HCT116 (cell line): ENCODE measurements around the gene COL23A1. TPM values are rescaled to one million over a fixed set of nuclear protein-coding genes. Genes with fewer than 3 reads are reported as not detected.

ENCODE experiments used
- ATAC-seq: fragments of 200-7000 bp; cut with Tn5 transposase; 2 replicates; pipeline ENCODE4 v1.9.1; 2020; ENCODE audit warnings: mild to moderate bottlenecking, moderate library complexity
- BruUV-seq: library from RNA; stranded (reverse); fragments of 400-500 nt; replicated peaks from 2 replicates; lab custom pipeline; 2021; lab: Mats Ljungman, UMichigan
- CTCF ChIA-PET: fragments of 300-600 bp; sonication (Branson Sonifier 250); formaldehyde crosslinking; loops from one replicate; lab custom pipeline; 2021; ENCODE audit warnings: antibody characterized with exemption; lab: Charles Lee
- POLR2A ChIA-PET: fragments of 300-600, 350-600 bp; sonication (Branson Sonifier 250); formaldehyde crosslinking; loops from one replicate; lab custom pipeline; 2021; ENCODE audit warnings: antibody characterized with exemption; lab: Charles Lee
- RAD21 ChIA-PET, 2 experiments: fragments of 300-600 bp; sonication (Branson Sonifier 250); formaldehyde crosslinking; loops; one replicate each; lab custom pipeline; 2023; ENCODE audit warnings: low total read pairs in 2 of 2; ENCODE audit not compliant: uncharacterized antibody in 2 of 2, unreplicated experiment in 2 of 2, low non-redundant PET in 1 of 2; lab: Charles Lee
- DNase-seq: peaks from one replicate; pipeline ENCODE4 v3.0.0-alpha.2; 2010; ENCODE audit warnings: low read depth, low spot score
- H2AFZ ChIP-seq: fragments of 200-600 bp; shearing (Covaris generic), sonication (generic); 2 replicates; pipeline ENCODE4 v1.6.1; 2017; ENCODE audit warnings: low read depth, mixed run types, mixed read lengths, antibody characterized with exemption, low read length; ENCODE audit not compliant: poor library complexity, severe bottlenecking
- H3K27ac ChIP-seq: 2 replicates; pipeline ENCODE4 v1.5.1; 2012; ENCODE audit warnings: low read depth, low read length
- H3K27me3 ChIP-seq: fragments of 200-600 bp; sonication (generic); 2 replicates; pipeline ENCODE4 v1.6.1; 2016; ENCODE audit warnings: mixed run types, low read length, mixed read lengths; ENCODE audit not compliant: insufficient read depth
- H3K36me3 ChIP-seq, 2 experiments: fragments of 200-500 bp in 1 of 2; fragments of 200-600 bp in 1 of 2; sonication (Bioruptor generic) in 1 of 2; sonication (generic) in 1 of 2; 2 replicates each; pipeline versions ENCODE4 v1.5.1 to v1.6.1; 2014 to 2016; ENCODE audit warnings: low read length in 2 of 2, inconsistent platforms in 1 of 2, mixed read lengths in 1 of 2, mixed run types in 1 of 2; ENCODE audit not compliant: insufficient read depth in 2 of 2, control insufficient read depth in 1 of 2
- H3K4me1 ChIP-seq, 2 experiments: fragments of 200-600 bp in 1 of 2; sonication (generic) in 1 of 2; 2 replicates each; pipeline versions ENCODE4 v1.5.1 to v1.6.1; 2012 to 2017; ENCODE audit warnings: low read length in 2 of 2, inconsistent platforms in 1 of 2, mild to moderate bottlenecking in 1 of 2, mixed read lengths in 1 of 2, mixed run types in 1 of 2, moderate library complexity in 1 of 2; ENCODE audit not compliant: insufficient read depth in 2 of 2, control insufficient read depth in 1 of 2
- H3K4me2 ChIP-seq: fragments of 200-600 bp; sonication (generic); 2 replicates; pipeline ENCODE4 v1.6.1; 2017; ENCODE audit warnings: mixed run types, low read length, mixed read lengths
- H3K4me3 ChIP-seq, 2 experiments: fragments of 200-600 bp in 1 of 2; sonication (generic) in 1 of 2; replicated peaks in 1 of 2; 2 replicates each; pipeline ENCODE4 v1.5.1; 2011 to 2016; ENCODE audit warnings: low read length in 2 of 2, control low read depth in 1 of 2, low read depth in 1 of 2, mild to moderate bottlenecking in 1 of 2, mixed read lengths in 1 of 2, mixed run types in 1 of 2
- H3K79me2 ChIP-seq: fragments of 200-600 bp; sonication (generic); 2 replicates; pipeline ENCODE4 v1.6.1; 2017; ENCODE audit warnings: mild to moderate bottlenecking, mixed run types, low read length, moderate library complexity, mixed read lengths; ENCODE audit not compliant: insufficient read depth
- H3K9ac ChIP-seq: fragments of 200-600 bp; sonication (generic); 2 replicates; pipeline ENCODE4 v1.6.1; 2016; ENCODE audit warnings: low read length, mixed read lengths
- H3K9me2 ChIP-seq: fragments of 200-600 bp; sonication (generic), shearing (Covaris generic); 2 replicates; pipeline ENCODE4 v1.6.1; 2017; ENCODE audit warnings: mixed run types, mild to moderate bottlenecking, moderate library complexity; ENCODE audit not compliant: insufficient read depth
- H3K9me3 ChIP-seq, 2 experiments: fragments of 200-500 bp in 1 of 2; fragments of 200-600 bp in 1 of 2; sonication (Bioruptor generic) in 1 of 2; sonication (generic) in 1 of 2; 2 replicates each; pipeline ENCODE4 v1.6.1; 2014 to 2017; ENCODE audit warnings: low read length in 2 of 2, mixed read lengths in 2 of 2, inconsistent platforms in 1 of 2, low read depth in 1 of 2, mild to moderate bottlenecking in 1 of 2, mixed run types in 1 of 2, moderate library complexity in 1 of 2; ENCODE audit not compliant: control insufficient read depth in 1 of 2, insufficient read depth in 1 of 2
- H4K20me1 ChIP-seq: fragments of 200-600 bp; sonication (generic), shearing (Covaris generic); 2 replicates; pipeline ENCODE4 v1.6.1; 2017; ENCODE audit warnings: mixed run types, mild to moderate bottlenecking, moderate library complexity; ENCODE audit not compliant: insufficient read depth
- ATF3 ChIP-seq: IDR thresholded peaks from 2 replicates; pipeline ENCODE4 v1.6.1; 2012
- CEBPB ChIP-seq: IDR thresholded peaks from 2 replicates; pipeline ENCODE4 v1.6.1; 2012; ENCODE audit warnings: low read depth
- CTCF ChIP-seq, 3 experiments: fragments of 200-600 bp in 1 of 3; sonication (generic) in 1 of 3; IDR thresholded peaks in 2 of 3; conservative IDR thresholded peaks in 1 of 3; 2 replicates each; pipeline ENCODE4 v1.5.1; 2012 to 2017; ENCODE audit warnings: low read depth in 2 of 3, low read length in 2 of 3, antibody characterized with exemption in 1 of 3, borderline replicate concordance in 1 of 3, control low read depth in 1 of 3, mild to moderate bottlenecking in 1 of 3, mixed read lengths in 1 of 3, mixed run types in 1 of 3, moderate library complexity in 1 of 3; ENCODE audit not compliant: insufficient read depth in 1 of 3
- EZH2 ChIP-seq: fragments of 200-600 bp; sonication (generic); IDR thresholded peaks from 2 replicates; pipeline ENCODE4 v1.6.1; 2017; ENCODE audit warnings: antibody characterized with exemption, mixed run types
- EZH2phosphoT487 ChIP-seq: fragments of 200-600 bp; IDR thresholded peaks from 2 replicates; pipeline ENCODE4 v1.6.1; 2018; ENCODE audit warnings: antibody characterized with exemption, borderline replicate concordance
- FOSL1 ChIP-seq: IDR thresholded peaks from 2 replicates; pipeline ENCODE4 v1.6.1; 2012; ENCODE audit warnings: low read depth
- JUND ChIP-seq: IDR thresholded peaks from 2 replicates; pipeline ENCODE4 v1.6.1; 2012
- MAX ChIP-seq: IDR thresholded peaks from 2 replicates; pipeline ENCODE4 v1.6.1; 2012
- RAD21 ChIP-seq: IDR thresholded peaks from 2 replicates; pipeline ENCODE4 v1.6.1; 2012; ENCODE audit warnings: low read depth, mild to moderate bottlenecking
- SP1 ChIP-seq: IDR thresholded peaks from 2 replicates; pipeline ENCODE4 v1.6.1; 2012; ENCODE audit warnings: low read depth
- SRF ChIP-seq: IDR thresholded peaks from 2 replicates; pipeline ENCODE4 v1.6.1; 2012; ENCODE audit warnings: low read depth
- YY1 ChIP-seq: IDR thresholded peaks from 2 replicates; pipeline ENCODE4 v1.6.1; 2011; ENCODE audit warnings: low read length, low read depth, moderate library complexity, mild to moderate bottlenecking; ENCODE audit not compliant: insufficient replicate concordance; ENCODE audit errors: extremely low read depth
- ZBTB33 ChIP-seq: IDR thresholded peaks from 2 replicates; pipeline ENCODE4 v1.6.1; 2011; ENCODE audit warnings: mild to moderate bottlenecking, low read length, moderate library complexity; ENCODE audit not compliant: insufficient replicate concordance; ENCODE audit errors: extremely low read depth
- ZFX ChIP-seq: fragments of 450-650 bp; IDR thresholded peaks from 2 replicates; pipeline ENCODE4 v1.6.1; 2017
- intact Hi-C: fragments of 100-400 bp; cut with micrococcal nuclease; formaldehyde crosslinking; loops from 2 replicates; pipeline ENCODE4 v1.10.0; 2022
- total RNA-seq: library from RNA; stranded (reverse); gene quantifications from one replicate; pipeline ENCODE4 v1.2.1, GENCODE V29; 2021; ENCODE audit not compliant: unreplicated experiment

COL23A1 gene
- total RNA-seq, 1 experiment from 2014 or later = not detected

- TF ChIP-seq SP1 (no peak), EZH2 (no peak), JUND (no peak), YY1 (no peak), SRF (no peak), CEBPB (no peak), RAD21 (no peak), ZFX (no peak), MAX (no peak), FOSL1 (no peak), ZBTB33 (no peak), EZH2phosphoT487 (no peak), ATF3 (no peak), CTCF (IDR thresholded peaks at IDR 0.05 in 2 of 3, conservative IDR thresholded peaks at IDR 0.05 in 1 of 3; ENCODE audit: borderline replicate concordance in 1 of 3, insufficient read depth in 1 of 3, low read depth in 2 of 3, low read length in 2 of 3) (no peak)
- Histone ChIP-seq H3K4me1 (no peaks in the 10 kb centered on the region), H3K36me3 (no peaks in the 10 kb centered on the region), H3K9me3 (no peaks in the 10 kb centered on the region), H4K20me1 (no peaks in the 10 kb centered on the region), H3K27ac (no peak overlapping the region), H3K27me3 (no peaks in the 10 kb centered on the region), H3K4me3 (no peak overlapping the region), H3K79me2 (no peaks in the 10 kb centered on the region), H2AFZ (no peak overlapping the region), H3K4me2 (no peak overlapping the region), H3K9me2 (no peaks in the 10 kb centered on the region), H3K9ac (no peak overlapping the region)
- intact Hi-C loops = no loop called here
- ATAC-seq (no peak), DNase-seq (no peak)
- no TSS peak for BruUV-seq
- ChIA-PET POLR2A (no interaction called here), CTCF (no interaction called here), RAD21 (no interaction called here)
Measured at GRCh38 chr5:178347956-178348355, 242.2 kb downstream of the COL23A1 start.
